Measurements from ENCODE around the gene CGRRF1.

- TF ChIP-seq CTCF (IDR thresholded peaks at IDR 0.05; ENCODE audit: low read length) (no peak), EZH2 (IDR thresholded peaks at IDR 0.05; ENCODE audit: borderline replicate concordance, low read length) (no peak)
Observed at GRCh38 chr14:54554401-54554800, 44.7 kb downstream of the CGRRF1 start.

Measured in OCI-LY1 (cell line).